ENCODE results near the gene ELOVL7.

ELOVL7 gene

DNA sequence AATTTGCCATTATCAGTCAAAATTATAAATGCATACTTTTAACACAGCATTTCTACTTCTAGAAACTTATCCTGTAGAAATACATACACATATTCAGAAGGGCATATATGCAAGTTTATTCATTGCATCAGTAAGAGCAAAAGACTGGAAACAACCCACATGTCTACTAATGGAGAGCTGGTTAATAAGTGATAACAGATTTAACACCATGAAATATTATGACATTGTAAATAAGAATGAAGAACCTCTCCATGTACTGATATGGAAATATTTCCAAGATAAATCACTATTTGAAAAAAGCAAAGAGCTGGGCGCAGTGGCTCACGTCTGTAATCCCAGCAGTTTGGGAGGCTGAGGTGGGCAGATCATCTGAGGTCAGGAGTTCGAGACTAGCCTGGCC, 54.5 kb downstream of the ELOVL7 start:
- in situ Hi-C loops (cut with HindIII; ENCODE audit: low sequenced_read_pairs) = no loop called here
- DNase-seq (ENCODE audit: low read depth, low spot score) = no peak
- TF ChIP-seq, protein P1, sequence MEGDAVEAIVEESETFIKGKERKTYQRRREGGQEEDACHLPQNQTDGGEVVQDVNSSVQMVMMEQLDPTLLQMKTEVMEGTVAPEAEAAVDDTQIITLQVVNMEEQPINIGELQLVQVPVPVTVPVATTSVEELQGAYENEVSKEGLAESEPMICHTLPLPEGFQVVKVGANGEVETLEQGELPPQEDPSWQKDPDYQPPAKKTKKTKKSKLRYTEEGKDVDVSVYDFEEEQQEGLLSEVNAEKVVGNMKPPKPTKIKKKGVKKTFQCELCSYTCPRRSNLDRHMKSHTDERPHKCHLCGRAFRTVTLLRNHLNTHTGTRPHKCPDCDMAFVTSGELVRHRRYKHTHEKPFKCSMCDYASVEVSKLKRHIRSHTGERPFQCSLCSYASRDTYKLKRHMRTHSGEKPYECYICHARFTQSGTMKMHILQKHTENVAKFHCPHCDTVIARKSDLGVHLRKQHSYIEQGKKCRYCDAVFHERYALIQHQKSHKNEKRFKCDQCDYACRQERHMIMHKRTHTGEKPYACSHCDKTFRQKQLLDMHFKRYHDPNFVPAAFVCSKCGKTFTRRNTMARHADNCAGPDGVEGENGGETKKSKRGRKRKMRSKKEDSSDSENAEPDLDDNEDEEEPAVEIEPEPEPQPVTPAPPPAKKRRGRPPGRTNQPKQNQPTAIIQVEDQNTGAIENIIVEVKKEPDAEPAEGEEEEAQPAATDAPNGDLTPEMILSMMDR (IDR thresholded peaks at IDR 0.05; ENCODE audit: low read depth, low read length) = no peak
- H3K4me3 ChIP-seq (ENCODE audit: low read depth, low read length) = no peak overlapping the region

GRCh38 chr5:60788863-60789513, 55.1 kb downstream of the ELOVL7 start:
- TF ChIP-seq, protein P1 (IDR thresholded peaks at IDR 0.05; ENCODE audit: low read depth, low read length) = no peak
- DNase-seq (ENCODE audit: low read depth, low spot score) = no peak
- in situ Hi-C loops (cut with HindIII; ENCODE audit: low sequenced_read_pairs) = no loop called here
- no peak overlapping the region for H3K4me3 ChIP-seq (ENCODE audit: low read depth, low read length)

DNA sequence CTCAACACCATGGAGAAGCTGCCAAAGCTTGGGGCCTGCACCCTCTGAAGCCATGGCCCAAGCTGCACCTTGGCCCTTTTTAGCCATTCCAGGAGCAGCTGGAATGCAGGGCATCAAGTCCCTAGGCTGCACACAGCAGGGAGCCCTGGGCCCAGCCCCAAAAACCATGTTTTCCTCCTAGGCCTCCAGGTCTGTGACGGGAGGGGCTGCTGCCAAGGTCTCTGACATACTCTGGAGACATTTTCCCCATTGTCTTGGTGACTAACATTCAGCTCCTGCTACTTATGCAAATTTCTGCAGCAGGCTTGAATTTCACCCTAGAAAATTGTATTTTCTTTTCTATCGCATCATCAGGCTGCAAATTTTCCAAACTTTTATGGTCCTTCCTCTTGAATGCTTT, 64.6 kb downstream of the ELOVL7 start:
- TF ChIP-seq, protein P1 (IDR thresholded peaks at IDR 0.05; ENCODE audit: low read depth, low read length) = no peak
- in situ Hi-C loops (cut with HindIII; ENCODE audit: low sequenced_read_pairs) = no loop called here
- H3K4me3 ChIP-seq (ENCODE audit: low read depth, low read length) = no peak overlapping the region
- DNase-seq (ENCODE audit: low read depth, low spot score) = peak; percentile 28

- in situ Hi-C loops (cut with HindIII; ENCODE audit: low sequenced_read_pairs) = no loop called here
- no peak for DNase-seq (ENCODE audit: low read depth, low spot score)
- no peak overlapping the region for H3K4me3 ChIP-seq (ENCODE audit: low read depth, low read length)
- TF ChIP-seq, protein P1 (IDR thresholded peaks at IDR 0.05; ENCODE audit: low read depth, low read length) = no peak
Measured at GRCh38 chr5:60776343-60776742, 67.7 kb downstream of the ELOVL7 start.

GRCh38 chr5:60765019-60765709, 78.9 kb downstream of the ELOVL7 start:
- no peak overlapping the region for H3K4me3 ChIP-seq (ENCODE audit: low read depth, low read length)
- in situ Hi-C loops (cut with HindIII; ENCODE audit: low sequenced_read_pairs) = no loop called here
- TF ChIP-seq, protein P1 (IDR thresholded peaks at IDR 0.05; ENCODE audit: low read depth, low read length) = no peak
- no peak for DNase-seq (ENCODE audit: low read depth, low spot score)

DNA sequence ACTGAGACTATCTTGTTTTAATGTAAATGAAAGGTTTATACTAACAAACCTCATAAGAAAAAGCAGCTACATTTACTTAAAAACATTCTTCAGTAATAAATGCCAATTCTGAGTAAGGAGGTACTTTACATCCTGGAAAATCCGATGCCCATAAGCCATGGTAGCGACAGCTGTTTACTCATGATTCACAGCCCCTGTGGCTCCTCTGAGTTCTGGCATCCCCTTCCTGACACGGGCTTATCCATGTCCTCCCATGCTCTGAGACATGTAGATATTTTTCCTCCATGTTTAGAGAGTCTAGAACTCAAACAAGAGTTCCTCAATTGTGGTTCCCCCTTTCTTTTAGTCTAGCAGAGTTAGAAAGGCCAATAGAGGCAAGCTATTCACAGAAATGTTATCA, 81.0 kb downstream of the ELOVL7 start:
- in situ Hi-C loops (cut with HindIII; ENCODE audit: low sequenced_read_pairs) = no loop called here
- no peak overlapping the region for H3K4me3 ChIP-seq (ENCODE audit: low read depth, low read length)
- TF ChIP-seq, protein P1 (IDR thresholded peaks at IDR 0.05; ENCODE audit: low read depth, low read length) = no peak
- DNase-seq (ENCODE audit: low read depth, low spot score) = no peak

All from astrocyte of the spinal cord (primary cell).